Panc1 (cell line): Measurements from ENCODE around the gene PCIF1. TPM values are rescaled to one million over a fixed set of nuclear protein-coding genes. Genes with fewer than 3 reads are reported as not detected.

Experiments used
- ATAC-seq: fragments of 200-7000 bp; cut with Tn5 transposase; 2 replicates; pipeline ENCODE4 v1.9.1; 2020; ENCODE audit warnings: mild to moderate bottlenecking, moderate library complexity
- BruUV-seq: library from RNA; stranded (reverse); fragments of 400-500 nt; replicated peaks from 2 replicates; lab custom pipeline; 2021; lab: Mats Ljungman, UMichigan
- CTCF ChIA-PET: fragments of 300-600 bp; sonication (Branson Sonifier 250); formaldehyde crosslinking; loops from one replicate; lab custom pipeline; 2022; ENCODE audit warnings: antibody characterized with exemption; lab: Charles Lee
- POLR2A ChIA-PET: fragments of 300-600 bp; sonication (Branson Sonifier 250); formaldehyde crosslinking; loops from one replicate; lab custom pipeline; 2022; ENCODE audit warnings: antibody characterized with exemption; lab: Charles Lee
- DNase-seq: peaks from one replicate; pipeline ENCODE4 v3.0.0-alpha.2; 2010; ENCODE audit warnings: low read depth, low spot score
- H3K27ac ChIP-seq: 2 replicates; pipeline ENCODE4 v1.5.1; 2011; ENCODE audit warnings: mild to moderate bottlenecking, low read length, inconsistent platforms
- H3K27me3 ChIP-seq: fragments of 200-500 bp; sonication (Bioruptor generic); 2 replicates; pipeline ENCODE4 v1.6.0; 2014; ENCODE audit warnings: low read length, inconsistent platforms; ENCODE audit not compliant: control insufficient read depth, insufficient read depth
- H3K36me3 ChIP-seq: fragments of 200-500 bp; sonication (Bioruptor generic); 2 replicates; pipeline ENCODE4 v1.5.1; 2014; ENCODE audit warnings: inconsistent platforms, mild to moderate bottlenecking, low read length, moderate library complexity; ENCODE audit not compliant: control insufficient read depth, insufficient read depth
- H3K4me1 ChIP-seq: 2 replicates; pipeline ENCODE4 v1.5.1; 2011; ENCODE audit warnings: inconsistent platforms, mild to moderate bottlenecking, low read length, moderate library complexity; ENCODE audit not compliant: control insufficient read depth, insufficient read depth
- H3K4me3 ChIP-seq, 2 experiments: 2 replicates each; pipeline ENCODE4 v1.5.1; 2011 to 2012; ENCODE audit warnings: low read depth in 2 of 2, low read length in 2 of 2, mild to moderate bottlenecking in 2 of 2, inconsistent platforms in 1 of 2, moderate library complexity in 1 of 2
- H3K9me3 ChIP-seq: fragments of 200-500 bp; sonication (Bioruptor generic); 2 replicates; pipeline ENCODE4 v1.5.1; 2014; ENCODE audit warnings: low read depth, mild to moderate bottlenecking, inconsistent platforms, low read length, moderate library complexity; ENCODE audit not compliant: control insufficient read depth, insufficient read depth
- POLR2AphosphoS5 ChIP-seq: IDR thresholded peaks from 2 replicates; pipeline ENCODE4 v1.6.1; 2012; ENCODE audit warnings: mild to moderate bottlenecking, low read depth, low read length, moderate library complexity
- SIN3A ChIP-seq: IDR thresholded peaks from 2 replicates; pipeline ENCODE4 v1.6.1; 2012; ENCODE audit warnings: low read depth, mild to moderate bottlenecking, low read length, moderate library complexity, borderline replicate concordance; ENCODE audit not compliant: insufficient read depth
- TCF7L2 ChIP-seq: IDR thresholded peaks from 2 replicates; pipeline ENCODE4 v1.6.1; 2011; ENCODE audit warnings: mild to moderate bottlenecking, low read depth, low read length, inconsistent platforms
- in situ Hi-C: cut with HindIII; loops from 2 replicates; pipeline ENCODE4 v1.10.0; 2016; ENCODE audit warnings: low sequenced_read_pairs, low pct_unique_long_range_greater_than_20kb
- intact Hi-C: fragments of 100-400 bp; cut with micrococcal nuclease; formaldehyde crosslinking; loops from one replicate; pipeline ENCODE4 v1.10.0; 2022; ENCODE audit not compliant: unreplicated experiment
- total RNA-seq: library from RNA; stranded (reverse); gene quantifications from one replicate; pipeline ENCODE4 v1.2.1, GENCODE V29; 2021; ENCODE audit not compliant: unreplicated experiment
- TF ChIP-seq, protein P1 (sequence below): fragments of 450-650 bp; IDR thresholded peaks from 2 replicates; pipeline ENCODE4 v1.5.1; 2017; ENCODE audit warnings: mild to moderate bottlenecking

PCIF1 gene
- total RNA-seq, 1 experiment from 2014 or later = 24.6 TPM

GRCh38 chr20:45890077-45890984, 44.2 kb upstream of the PCIF1 start:
- ChIA-PET POLR2A (interaction anchor here (1.2 kb wide), 1 partner anchor 9 kb away, joined by 6 read pairs; the partner anchor contains the start of gene ZSWIM1), CTCF (interaction anchor here (0.5 to 1.6 kb wide), 6 partner anchors 9 to 1805 kb away, joined by 3 to 7 read pairs (median 4); partner anchors contain the start of gene ZSWIM1)
- Histone ChIP-seq H3K27me3 (no peaks in the 10 kb centered on the region), H3K27ac (peak overlapping the region; percentile 81), H3K36me3 (peaks cover 3% of the 10 kb centered on the region; the same call in 1 of the 2 replicates), H3K9me3 (no peaks in the 10 kb centered on the region), H3K4me1 (peaks cover 12% of the 10 kb centered on the region), H3K4me3 (peak overlapping the region; percentile 68 to 74)
- no peak for DNase-seq
- TF ChIP-seq POLR2AphosphoS5 = no peak
- TF ChIP-seq, protein P1, sequence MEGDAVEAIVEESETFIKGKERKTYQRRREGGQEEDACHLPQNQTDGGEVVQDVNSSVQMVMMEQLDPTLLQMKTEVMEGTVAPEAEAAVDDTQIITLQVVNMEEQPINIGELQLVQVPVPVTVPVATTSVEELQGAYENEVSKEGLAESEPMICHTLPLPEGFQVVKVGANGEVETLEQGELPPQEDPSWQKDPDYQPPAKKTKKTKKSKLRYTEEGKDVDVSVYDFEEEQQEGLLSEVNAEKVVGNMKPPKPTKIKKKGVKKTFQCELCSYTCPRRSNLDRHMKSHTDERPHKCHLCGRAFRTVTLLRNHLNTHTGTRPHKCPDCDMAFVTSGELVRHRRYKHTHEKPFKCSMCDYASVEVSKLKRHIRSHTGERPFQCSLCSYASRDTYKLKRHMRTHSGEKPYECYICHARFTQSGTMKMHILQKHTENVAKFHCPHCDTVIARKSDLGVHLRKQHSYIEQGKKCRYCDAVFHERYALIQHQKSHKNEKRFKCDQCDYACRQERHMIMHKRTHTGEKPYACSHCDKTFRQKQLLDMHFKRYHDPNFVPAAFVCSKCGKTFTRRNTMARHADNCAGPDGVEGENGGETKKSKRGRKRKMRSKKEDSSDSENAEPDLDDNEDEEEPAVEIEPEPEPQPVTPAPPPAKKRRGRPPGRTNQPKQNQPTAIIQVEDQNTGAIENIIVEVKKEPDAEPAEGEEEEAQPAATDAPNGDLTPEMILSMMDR = peak; percentile 88
- intact Hi-C loops (no loop called here), in situ Hi-C loops (no loop called here)
- peak; percentile 81 for ATAC-seq
- BruUV-seq = no TSS peak

- Histone ChIP-seq H3K27me3 (no peaks in the 10 kb centered on the region), H3K9me3 (no peaks in the 10 kb centered on the region), H3K36me3 (peaks cover 3% of the 10 kb centered on the region; the same call in 1 of the 2 replicates), H3K4me1 (peaks cover 12% of the 10 kb centered on the region), H3K27ac (peak within 1 kb of the TSS; percentile 81), H3K4me3 (peak within 1 kb of the TSS; percentile 68 to 74)
- BruUV-seq = no TSS peak
- ChIA-PET CTCF (interaction anchor here (0.7 to 1.7 kb wide), 3 partner anchors 10 to 96 kb away, joined by 3 to 4 read pairs (median 3); partner anchors contain the start of gene ZSWIM1), POLR2A (interaction anchor here (1.2 kb wide), 1 partner anchor 10 kb away, joined by 6 read pairs; the partner anchor contains the start of gene ZSWIM1)
- TF ChIP-seq TCF7L2 (no peak), POLR2AphosphoS5 (peak; percentile 74), SIN3A (peak; percentile 95)
- no peak for DNase-seq
- intact Hi-C loops (no loop called here), in situ Hi-C loops (no loop called here)
- peak; percentile 90 for ATAC-seq
These were observed 43.2 kb upstream of the PCIF1 start, which contains the start of the genes CTSA and NEURL2 for GRCh38 chr20:45890985-45891983. Gene CTSA (plus strand): TSS chr20:45891335. CDS start chr20:45891569, 234 bp downstream. Gene NEURL2 (minus strand): TSS chr20:45891208. CDS start chr20:45890991, 217 bp downstream.
